OCI-LY3 (cell line): ENCODE measurements around the gene RALGAPB.

Experiments
- H2AFZ ChIP-seq: fragments of 200-600, 300-600 bp; shearing (Covaris generic); 2 replicates; pipeline ENCODE4 v1.6.0; 2014; ENCODE audit warnings: antibody characterized with exemption, low read depth, low read length
- H3K27ac ChIP-seq: fragments of 200-600, 300-600 bp; sonication (generic); 2 replicates; pipeline ENCODE4 v1.5.1; 2014; ENCODE audit warnings: mild to moderate bottlenecking, low read length, moderate library complexity, mixed read lengths
- H3K27me3 ChIP-seq: fragments of 200-600, 300-600 bp; sonication (generic); 2 replicates; pipeline ENCODE4 v1.6.1; 2014; ENCODE audit warnings: low read depth, low read length, mixed read lengths
- H3K36me3 ChIP-seq: fragments of 200-600, 300-600 bp; sonication (generic); replicated peaks from 2 replicates; pipeline ENCODE3; 2014; ENCODE audit warnings: low read depth, low read length, mixed read lengths
- H3K4me1 ChIP-seq: fragments of 300-600, 200-600 bp; sonication (generic); 2 replicates; pipeline ENCODE4 v1.6.1; 2014; ENCODE audit warnings: low read length, mixed read lengths
- H3K4me2 ChIP-seq: fragments of 200-600, 300-600 bp; sonication (generic); 2 replicates; pipeline ENCODE4 v1.6.1; 2014; ENCODE audit warnings: low read length, mixed read lengths
- H3K4me3 ChIP-seq: fragments of 300-600, 200-600 bp; sonication (generic); 2 replicates; pipeline ENCODE4 v1.5.1; 2014; ENCODE audit warnings: antibody characterized with exemption, mild to moderate bottlenecking, low read length, moderate library complexity
- H3K79me2 ChIP-seq: fragments of 300-600, 200-600 bp; shearing (Covaris generic); 2 replicates; pipeline ENCODE4 v1.6.1; 2014; ENCODE audit warnings: mild to moderate bottlenecking, low read length, mixed read lengths
- H3K9ac ChIP-seq: fragments of 300-600, 200-600 bp; shearing (Covaris generic); 2 replicates; pipeline ENCODE4 v1.6.0; 2014; ENCODE audit warnings: mild to moderate bottlenecking, low read length, moderate library complexity
- H3K9me3 ChIP-seq: fragments of 200-600, 300-600 bp; shearing (Covaris generic); 2 replicates; pipeline ENCODE4 v1.6.1; 2014; ENCODE audit warnings: low read length, mixed read lengths; ENCODE audit not compliant: insufficient read depth
- H4K20me1 ChIP-seq: fragments of 200-600, 300-600 bp; sonication (generic); 2 replicates; pipeline ENCODE4 v1.6.1; 2016; ENCODE audit warnings: low read length, mixed read lengths; ENCODE audit not compliant: insufficient read depth
- CTCF ChIP-seq: fragments of 200-600, 300-600 bp; sonication (generic); IDR thresholded peaks from 2 replicates; pipeline ENCODE4 v1.5.1; 2014; ENCODE audit warnings: antibody characterized with exemption, low read length, low read depth
- EZH2phosphoT487 ChIP-seq: fragments of 200-600 bp; shearing (Covaris generic); IDR thresholded peaks from 2 replicates; pipeline ENCODE4 v1.6.1; 2018; ENCODE audit warnings: antibody characterized with exemption, mixed run types, low read depth

RALGAPB gene

GRCh38 chr20:38447931-38448675 lies 24.5 kb upstream of the RALGAPB start:
- H2AFZ ChIP-seq = no peak overlapping the region
- peak overlapping the region; percentile 96 for H3K9ac ChIP-seq
- peaks cover 20% of the 10 kb centered on the region for H3K4me1 ChIP-seq
- H3K9me3 ChIP-seq = no peaks in the 10 kb centered on the region
- peak overlapping the region; percentile 11 for H3K27ac ChIP-seq
- H3K36me3 ChIP-seq = peaks cover 30% of the 10 kb centered on the region
- peak overlapping the region; percentile 91 for H3K4me2 ChIP-seq
- no peaks in the 10 kb centered on the region for H3K27me3 ChIP-seq
- TF ChIP-seq EZH2phosphoT487 = no peak
- TF ChIP-seq CTCF = no peak; the same call in 1 of the 2 replicates
- peak overlapping the region; percentile 87 for H3K4me3 ChIP-seq
- peaks cover 20% of the 10 kb centered on the region for H3K79me2 ChIP-seq
- peaks cover 4% of the 10 kb centered on the region; the same call in 1 of the 2 replicates for H4K20me1 ChIP-seq

DNA sequence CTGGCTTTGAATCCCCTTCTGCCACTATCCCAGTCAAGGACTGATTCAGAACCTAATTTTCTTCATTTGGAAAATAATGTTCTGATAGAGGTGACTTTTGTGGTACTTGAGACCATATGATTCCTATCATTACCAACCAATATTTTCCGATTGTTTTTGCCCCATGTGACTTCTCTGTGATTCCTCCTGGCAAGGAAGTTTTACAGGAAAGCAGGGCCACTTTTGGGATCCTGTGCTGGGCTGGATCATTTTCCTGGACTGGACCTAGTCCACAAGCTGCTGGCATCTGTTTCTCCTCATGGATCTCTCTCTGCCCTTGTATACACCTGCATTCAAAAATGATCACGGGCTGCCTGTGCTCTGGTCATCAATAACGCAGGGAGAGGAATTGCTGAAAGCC lies 23.6 kb upstream of the RALGAPB start:
- H4K20me1 ChIP-seq = peaks cover 4% of the 10 kb centered on the region; the same call in 1 of the 2 replicates
- H3K9ac ChIP-seq = no peak overlapping the region
- no peaks in the 10 kb centered on the region for H3K27me3 ChIP-seq
- H3K36me3 ChIP-seq = peaks cover 30% of the 10 kb centered on the region
- H3K9me3 ChIP-seq = no peaks in the 10 kb centered on the region
- H3K27ac ChIP-seq = no peak overlapping the region
- H3K4me1 ChIP-seq = peaks cover 24% of the 10 kb centered on the region
- no peak overlapping the region for H3K4me2 ChIP-seq
- no peak for TF ChIP-seq CTCF
- no peak for TF ChIP-seq EZH2phosphoT487
- H3K4me3 ChIP-seq = no peak overlapping the region
- H2AFZ ChIP-seq = no peak overlapping the region
- H3K79me2 ChIP-seq = peaks cover 20% of the 10 kb centered on the region

- Histone ChIP-seq H3K9ac (no peak overlapping the region), H3K79me2 (peaks cover 20% of the 10 kb centered on the region), H3K27me3 (no peaks in the 10 kb centered on the region), H4K20me1 (peaks cover 4% of the 10 kb centered on the region; the same call in 1 of the 2 replicates), H2AFZ (no peak overlapping the region), H3K4me3 (no peak overlapping the region), H3K36me3 (peaks cover 30% of the 10 kb centered on the region), H3K27ac (no peak overlapping the region), H3K4me2 (no peak overlapping the region), H3K9me3 (no peaks in the 10 kb centered on the region), H3K4me1 (peaks cover 24% of the 10 kb centered on the region)
- no peak for TF ChIP-seq EZH2phosphoT487
- TF ChIP-seq CTCF = no peak
These were observed 22.1 kb upstream of the RALGAPB start for GRCh38 chr20:38450412-38450975.

GRCh38 chr20:38452880-38453624 lies 19.6 kb upstream of the RALGAPB start:
- peaks cover 5% of the 10 kb centered on the region for H3K79me2 ChIP-seq
- H3K36me3 ChIP-seq = peaks cover 30% of the 10 kb centered on the region
- no peak overlapping the region for H3K27ac ChIP-seq
- H3K9me3 ChIP-seq = no peaks in the 10 kb centered on the region
- no peaks in the 10 kb centered on the region for H3K27me3 ChIP-seq
- H3K4me2 ChIP-seq = no peak overlapping the region
- H3K9ac ChIP-seq = no peak overlapping the region
- no peak overlapping the region for H2AFZ ChIP-seq
- H4K20me1 ChIP-seq = peaks cover 4% of the 10 kb centered on the region; the same call in 1 of the 2 replicates
- TF ChIP-seq CTCF = no peak
- no peak for TF ChIP-seq EZH2phosphoT487
- no peak overlapping the region for H3K4me3 ChIP-seq
- peaks cover 10% of the 10 kb centered on the region for H3K4me1 ChIP-seq
